Testis (tissue), 5 donors: ENCODE data around the gene OLFML2A. TPM values are rescaled to one million over a fixed set of nuclear protein-coding genes. Genes with fewer than 3 reads are reported as not detected.
"Not testable (repeated sequence)": the region's sequence is repeated elsewhere in the genome, so short reads cannot be mapped to it uniquely, and the experiment has no call there.

Experiments
- DNase-seq: peaks from one replicate; pipeline ENCODE4 v3.0.0-alpha.2; 2019
- H3K27ac ChIP-seq, 2 donors: fragments of 200-600 bp; sonication (generic); one replicate each; pipeline ENCODE4 v1.5.1; 2019
- H3K27me3 ChIP-seq: fragments of 200-600 bp; sonication (generic); one replicate; pipeline ENCODE4 v1.5.1; 2019
- H3K36me3 ChIP-seq: fragments of 200-600 bp; sonication (generic); one replicate; pipeline ENCODE4 v1.5.1; 2017; ENCODE audit warnings: low read depth; ENCODE audit errors: missing control alignments
- H3K4me1 ChIP-seq: fragments of 200-600 bp; sonication (generic); one replicate; pipeline ENCODE4 v1.5.1; 2019
- H3K4me3 ChIP-seq, 2 donors: fragments of 200-600 bp; sonication (generic); one replicate each; pipeline ENCODE4 v1.5.1; 2017 to 2019
- H3K9me3 ChIP-seq: fragments of 200-600 bp; sonication (generic); one replicate; pipeline ENCODE4 v1.5.1; 2017
- POLR2A ChIP-seq: fragments of 450-650 bp; IDR thresholded peaks from one replicate; pipeline ENCODE4 v1.6.1; 2017; ENCODE audit warnings: antibody characterized with exemption, mild to moderate bottlenecking, moderate library complexity
- WGBS, 2 donors: methylation state at CpG; one replicate each; pipeline ENCODE4 v1.1.5; 2018; 5-methylcytosine and 5-hydroxymethylcytosine counted together
- intact Hi-C: fragments of 100-400 bp; cut with DNase I; formaldehyde crosslinking; loops from one replicate; pipeline ENCODE4 v1.15.1; 2023; ENCODE audit warnings: low total_unique reads
- long read RNA-seq, 2 donors: transcript quantifications; one replicate each; lab custom pipeline, GENCODE V29; 2026
- polyA plus RNA-seq: library from polyadenylated mRNA; stranded (reverse); fragments of 350-450 nt; fragmentation: Illumina TruSeq; extraction: RNeasy Lipid Tissue Mini Kit (QIAGEN cat#74804); gene quantifications from one replicate; pipeline ENCODE4 v1.2.3, GENCODE V29; 2014; ENCODE audit warnings: low read depth, low replicate concordance; ENCODE audit not compliant: insufficient read depth
- total RNA-seq, 2 donors: library from RNA; depleted of rRNA; stranded (reverse); fragments of >200 nt; gene quantifications; one replicate each; pipeline ENCODE4 v1.2.3, GENCODE V29; 2016
- TF ChIP-seq, protein P1 (sequence below), 3 experiments: fragments of 450-650 bp in 2 of 3; fragments of 200-600 bp in 1 of 3; sonication (generic) in 1 of 3; IDR thresholded peaks; one replicate each; pipeline ENCODE4 v1.5.1; 2016 to 2019; ENCODE audit warnings: antibody characterized with exemption in 3 of 3, mild to moderate bottlenecking in 2 of 3, moderate library complexity in 1 of 3

OLFML2A gene
- 1 to 10 TPM; 2.6 to 5.2 TPM for total RNA-seq
- polyA plus RNA-seq = 4.0 TPM
- long read RNA-seq, donor 1 = 0 reads
- long read RNA-seq, donor 2 = 0 reads

DNA sequence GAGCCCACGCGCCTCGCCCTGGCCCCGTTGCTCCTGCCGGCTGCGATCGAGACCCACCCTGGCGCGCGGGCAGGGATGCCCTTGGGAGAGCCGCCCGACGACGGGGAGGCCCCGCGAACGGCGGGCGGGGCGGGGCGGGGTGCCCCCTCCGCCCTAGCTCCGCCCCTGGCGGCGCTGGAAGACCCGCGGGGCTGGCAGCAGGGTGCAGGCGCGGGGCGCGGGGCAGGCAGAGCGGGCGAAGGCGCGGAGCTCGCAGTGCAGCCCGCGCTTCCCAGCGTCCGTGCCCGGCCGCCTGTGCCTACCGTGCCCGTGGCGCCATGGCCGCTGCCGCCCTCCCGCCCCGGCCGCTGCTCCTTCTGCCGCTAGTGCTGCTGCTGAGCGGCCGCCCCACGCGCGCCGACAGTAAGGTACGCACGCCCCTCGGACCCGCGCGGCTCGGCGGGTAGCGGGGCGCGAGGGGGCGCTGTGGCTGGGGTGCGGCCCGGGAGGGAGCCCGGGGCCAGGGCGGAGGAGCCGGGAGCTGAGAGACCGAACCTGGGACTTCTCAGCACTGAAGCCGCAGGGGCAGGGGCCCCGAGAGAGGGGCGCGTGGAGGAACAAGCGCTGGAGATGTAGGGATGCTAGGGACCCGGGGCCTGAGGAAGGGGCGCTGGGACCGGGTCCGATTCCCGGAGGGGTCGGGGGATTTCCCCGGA, at the start of gene OLFML2A:
Gene OLFML2A, plus strand, starts transcription at position 180 of the 695 bp plus-strand sequence. Its CDS starts 138 bp downstream, at position 318.
- Histone ChIP-seq H3K4me1 (peaks cover 5% of the 10 kb centered on the region), H3K27ac (no peak within 1 kb of the TSS), H3K27me3 (no peaks in the 10 kb centered on the region), H3K36me3 (no peaks in the 10 kb centered on the region), H3K4me3 (peak within 1 kb of the TSS; percentile 53 to 54), H3K9me3 (no peaks in the 10 kb centered on the region)
- intact Hi-C loops = loop anchor here (10.0 kb wide), 1 partner anchor 368 kb away; the partner anchor contains the start of gene SCAI
- DNase-seq = peak; percentile 30
- TF ChIP-seq, protein P1, sequence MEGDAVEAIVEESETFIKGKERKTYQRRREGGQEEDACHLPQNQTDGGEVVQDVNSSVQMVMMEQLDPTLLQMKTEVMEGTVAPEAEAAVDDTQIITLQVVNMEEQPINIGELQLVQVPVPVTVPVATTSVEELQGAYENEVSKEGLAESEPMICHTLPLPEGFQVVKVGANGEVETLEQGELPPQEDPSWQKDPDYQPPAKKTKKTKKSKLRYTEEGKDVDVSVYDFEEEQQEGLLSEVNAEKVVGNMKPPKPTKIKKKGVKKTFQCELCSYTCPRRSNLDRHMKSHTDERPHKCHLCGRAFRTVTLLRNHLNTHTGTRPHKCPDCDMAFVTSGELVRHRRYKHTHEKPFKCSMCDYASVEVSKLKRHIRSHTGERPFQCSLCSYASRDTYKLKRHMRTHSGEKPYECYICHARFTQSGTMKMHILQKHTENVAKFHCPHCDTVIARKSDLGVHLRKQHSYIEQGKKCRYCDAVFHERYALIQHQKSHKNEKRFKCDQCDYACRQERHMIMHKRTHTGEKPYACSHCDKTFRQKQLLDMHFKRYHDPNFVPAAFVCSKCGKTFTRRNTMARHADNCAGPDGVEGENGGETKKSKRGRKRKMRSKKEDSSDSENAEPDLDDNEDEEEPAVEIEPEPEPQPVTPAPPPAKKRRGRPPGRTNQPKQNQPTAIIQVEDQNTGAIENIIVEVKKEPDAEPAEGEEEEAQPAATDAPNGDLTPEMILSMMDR (IDR thresholded peaks at IDR 0.05) = peak in 1 of 3 experiments; percentile 40
- no peak for TF ChIP-seq POLR2A
- 0 to 5% methylated on average over 3 to 73 of the region's 87 CpGs for WGBS, 2 donors

DNA sequence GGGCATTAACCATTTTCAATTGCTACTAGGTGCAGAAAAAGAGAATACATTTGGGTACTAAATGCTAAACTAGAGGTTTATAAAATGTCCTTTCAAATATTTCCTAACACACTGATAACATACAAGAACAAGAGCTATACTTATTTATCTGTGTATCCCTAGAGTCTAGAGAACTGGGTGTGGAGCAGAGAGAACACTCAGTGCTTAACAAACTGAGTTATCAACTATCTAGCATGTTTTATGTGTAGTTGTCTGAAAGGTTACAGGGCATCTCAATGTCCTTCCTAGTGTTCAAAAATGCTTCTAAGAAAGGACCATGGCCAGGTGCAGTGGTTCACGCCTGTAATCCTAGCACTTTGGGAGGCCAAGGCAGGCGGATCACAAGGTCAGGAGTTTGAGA, 46.2 kb upstream of the OLFML2A start:
- Histone ChIP-seq H3K4me1 (peaks cover 13% of the 10 kb centered on the region), H3K9me3 (no peaks in the 10 kb centered on the region), H3K36me3 (no peaks in the 10 kb centered on the region), H3K4me3 (no peak overlapping the region), H3K27me3 (no peaks in the 10 kb centered on the region), H3K27ac (no peak overlapping the region)
- 49 to 53% methylated on average over 2 of the region's 2 CpGs for WGBS, 2 donors
- intact Hi-C loops = no loop called here
- no peak for DNase-seq
- TF ChIP-seq, protein P1 (IDR thresholded peaks at IDR 0.05) = no peak
- no peak for TF ChIP-seq POLR2A

DNA sequence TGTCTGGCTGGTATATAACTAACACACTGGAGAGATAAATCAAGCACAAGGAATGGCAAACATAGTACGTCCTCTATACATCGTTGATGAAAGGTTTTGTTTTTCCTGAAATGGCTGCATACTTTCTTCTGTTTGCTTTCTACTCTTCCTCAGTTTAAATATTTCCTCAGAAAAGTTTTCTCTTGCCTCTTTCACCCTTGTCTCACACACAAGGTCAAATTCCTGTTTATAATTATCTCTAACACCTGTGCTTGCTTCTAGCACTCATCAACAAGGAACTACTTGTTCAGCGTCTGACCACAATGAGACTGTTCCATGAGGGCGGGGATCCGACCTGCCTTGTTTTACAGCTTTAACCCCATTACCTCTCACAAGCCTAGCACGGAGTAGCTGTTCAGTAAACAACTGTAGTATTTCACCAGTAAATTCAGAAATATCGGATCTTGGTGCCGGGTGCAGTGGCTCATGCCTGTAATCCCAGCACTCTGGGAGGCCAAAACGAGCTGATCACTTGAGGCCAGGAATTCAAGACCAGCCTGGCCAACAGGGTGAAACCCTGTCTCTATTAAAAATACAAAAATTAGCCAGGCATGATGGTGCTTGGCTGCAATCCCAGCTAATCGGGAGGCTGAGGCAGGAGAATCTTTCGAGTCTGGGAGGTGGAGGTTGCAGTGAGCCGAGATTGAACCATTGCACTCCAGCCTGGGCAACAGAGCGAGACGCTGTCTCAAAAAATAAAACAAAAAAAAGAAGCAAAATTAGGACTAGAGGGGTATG, 42.8 kb upstream of the OLFML2A start:
- Histone ChIP-seq H3K4me3 (no peak overlapping the region), H3K27me3 (no peaks in the 10 kb centered on the region), H3K4me1 (peaks cover 13% of the 10 kb centered on the region), H3K36me3 (no peaks in the 10 kb centered on the region), H3K27ac (peak overlapping the region; percentile 4 to 35), H3K9me3 (no peaks in the 10 kb centered on the region)
- WGBS, 2 donors = 55 to 74% methylated on average over 14 of the region's 14 CpGs
- no peak for TF ChIP-seq POLR2A
- TF ChIP-seq, protein P1 (IDR thresholded peaks at IDR 0.05) = no peak
- no peak for DNase-seq
- intact Hi-C loops = no loop called here

DNA sequence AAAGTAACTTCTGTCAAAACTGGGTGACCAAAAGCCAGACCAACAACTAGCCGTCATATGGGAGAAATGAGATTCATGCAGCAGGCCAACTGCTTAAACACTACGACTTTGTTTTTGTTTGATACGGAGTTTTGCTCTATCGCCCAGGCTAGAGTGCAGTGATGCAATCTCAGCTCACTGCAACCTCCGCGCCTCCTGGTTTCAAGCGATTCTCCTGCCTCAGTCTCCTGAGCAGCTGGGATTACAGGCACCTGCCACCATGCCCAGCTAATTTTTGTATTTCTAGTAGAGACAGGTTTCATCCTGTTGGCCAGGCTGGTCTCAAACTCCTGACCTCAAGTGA, 42.2 kb upstream of the OLFML2A start:
- DNase-seq, intact Hi-C loops, H3K27me3 ChIP-seq, H3K36me3 ChIP-seq, H3K9me3 ChIP-seq, H3K4me3 ChIP-seq: not testable (repeated sequence)
- 60 to 89% methylated on average over 7 of the region's 7 CpGs for WGBS, 2 donors
- Histone ChIP-seq H3K4me1 (peaks cover 13% of the 10 kb centered on the region), H3K27ac (peak overlapping the region; percentile 13 to 35)

DNA sequence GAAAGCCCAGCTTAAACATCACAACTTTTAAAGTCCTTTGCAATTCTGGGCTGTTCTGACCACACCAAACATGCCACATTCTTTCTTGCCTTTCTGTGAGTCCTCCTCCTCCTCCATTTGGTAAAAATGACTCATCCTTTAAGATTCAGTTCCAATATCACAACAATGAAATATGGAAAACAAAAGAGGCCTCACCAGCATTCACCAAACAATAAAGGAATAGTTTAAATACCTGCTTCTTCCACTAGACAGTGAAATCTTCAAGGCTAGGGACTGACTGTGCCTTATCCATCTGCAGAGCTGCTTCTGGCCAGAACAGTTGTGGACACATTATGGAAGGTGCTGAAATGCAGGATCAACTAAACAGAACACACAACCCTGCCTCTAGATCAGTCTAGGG, 41.8 kb upstream of the OLFML2A start:
- Histone ChIP-seq H3K4me1 (peaks cover 13% of the 10 kb centered on the region), H3K27me3 (no peaks in the 10 kb centered on the region), H3K9me3 (no peaks in the 10 kb centered on the region), H3K36me3 (no peaks in the 10 kb centered on the region), H3K4me3 (no peak overlapping the region), H3K27ac (peak overlapping the region; percentile 13 to 35)
- no peak for TF ChIP-seq POLR2A
- TF ChIP-seq, protein P1 (IDR thresholded peaks at IDR 0.05) = no peak
- intact Hi-C loops = no loop called here
- DNase-seq = no peak

DNA sequence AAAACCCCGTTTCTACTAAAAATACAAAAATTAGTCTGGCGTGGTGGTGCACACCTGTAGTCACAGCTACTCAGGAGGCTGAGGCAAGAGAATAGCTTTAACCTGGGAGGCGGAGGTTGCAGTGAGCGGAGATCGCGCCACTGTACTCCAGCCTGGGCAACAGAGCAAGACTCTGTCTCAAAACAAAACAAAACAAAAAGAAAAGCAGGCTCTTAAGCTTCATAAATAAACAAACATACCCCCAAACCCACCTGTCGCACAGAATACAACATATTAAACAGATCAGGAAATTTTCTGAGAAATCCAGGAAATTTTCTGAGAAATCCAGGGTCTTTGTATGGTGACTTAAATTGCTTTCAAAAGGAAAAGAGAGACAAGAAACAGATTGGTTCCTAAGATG, 38.9 kb upstream of the OLFML2A start:
- DNase-seq, H3K36me3 ChIP-seq, H3K9me3 ChIP-seq, H3K4me3 ChIP-seq, H3K27me3 ChIP-seq, intact Hi-C loops, H3K27ac ChIP-seq: not testable (repeated sequence)
- 86 to 96% methylated on average over 7 of the region's 7 CpGs for WGBS, 2 donors
- H3K4me1 ChIP-seq = peaks cover 13% of the 10 kb centered on the region
